Effector memory CD4-positive, alpha-beta T cell (primary cell): Measurements from ENCODE around the gene TTC39B.

Experiments used
- DNase-seq, 3 donors: peaks; one replicate each; pipeline ENCODE4 v3.0.0-alpha.2; 2020
- H3K27ac ChIP-seq: 2 replicates; pipeline ENCODE4 v1.7.0; 2013; ENCODE audit warnings: mild to moderate bottlenecking, low read length, moderate library complexity; ENCODE audit not compliant: insufficient read depth, poor library complexity, severe bottlenecking
- H3K27me3 ChIP-seq: replicated peaks from 2 replicates; pipeline ENCODE4 v1.7.0; 2013; ENCODE audit warnings: mild to moderate bottlenecking, low read length; ENCODE audit not compliant: insufficient read depth, control insufficient read depth, poor library complexity, severe bottlenecking
- H3K36me3 ChIP-seq: 2 replicates; pipeline ENCODE4 v1.7.0; 2013; ENCODE audit warnings: mild to moderate bottlenecking, low read length, moderate library complexity; ENCODE audit not compliant: control insufficient read depth, insufficient read depth
- H3K4me1 ChIP-seq: 2 replicates; pipeline ENCODE4 v1.7.0; 2013; ENCODE audit warnings: low read length, mild to moderate bottlenecking; ENCODE audit not compliant: control insufficient read depth, insufficient read depth, poor library complexity, severe bottlenecking
- H3K4me3 ChIP-seq: 2 replicates; pipeline ENCODE4 v1.7.0; 2013; ENCODE audit warnings: low read length, low read depth, mild to moderate bottlenecking; ENCODE audit not compliant: insufficient read depth, poor library complexity, severe bottlenecking
- H3K9me3 ChIP-seq: 2 replicates; pipeline ENCODE4 v1.7.0; 2013; ENCODE audit warnings: mild to moderate bottlenecking, low read length, moderate library complexity; ENCODE audit not compliant: control insufficient read depth

Gene TTC39B

DNA sequence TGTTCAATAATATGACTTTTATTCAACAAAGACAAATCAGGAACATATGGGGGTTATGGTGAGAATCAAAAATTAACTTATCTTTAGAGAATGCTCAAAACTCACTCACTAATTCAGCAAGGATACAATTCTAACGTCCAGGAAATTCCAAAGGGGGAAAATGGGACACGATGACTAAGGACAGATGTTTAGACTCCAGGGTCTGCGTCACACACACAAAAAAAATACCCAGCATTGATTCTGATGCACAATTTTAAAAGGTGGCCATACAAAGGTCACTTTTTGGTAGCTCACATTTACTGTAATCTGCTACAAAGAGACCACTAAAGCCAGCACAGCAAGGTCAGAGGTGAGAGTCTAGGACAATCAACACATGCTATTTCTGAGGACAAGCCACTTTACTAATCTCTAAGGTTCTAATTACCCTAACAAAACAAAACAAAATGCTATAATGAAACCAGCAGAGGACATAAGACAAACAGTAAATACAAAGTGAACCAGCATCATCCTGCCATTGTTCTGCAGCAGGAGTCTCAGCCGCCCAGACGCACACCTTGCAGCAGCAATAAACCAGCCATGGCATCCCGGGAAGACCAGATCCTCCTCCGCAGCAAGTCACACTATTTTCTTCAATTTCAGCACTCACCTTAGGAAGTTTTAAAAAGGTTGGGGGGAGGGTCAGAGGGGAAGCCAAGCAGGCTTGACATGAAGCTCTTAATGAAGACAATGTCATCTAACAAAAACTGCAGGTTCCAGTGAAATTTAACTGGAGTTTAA is 57.8 kb downstream of the TTC39B start:
- H3K36me3 ChIP-seq, result no peaks in the 10 kb centered on the region
- no peak for DNase-seq
- no peaks in the 10 kb centered on the region for H3K4me1 ChIP-seq
- H3K9me3 ChIP-seq, result no peaks in the 10 kb centered on the region
- no peak overlapping the region for H3K27ac ChIP-seq
- H3K4me3 ChIP-seq, result no peak overlapping the region
- H3K27me3 ChIP-seq, result no peaks in the 10 kb centered on the region

DNA sequence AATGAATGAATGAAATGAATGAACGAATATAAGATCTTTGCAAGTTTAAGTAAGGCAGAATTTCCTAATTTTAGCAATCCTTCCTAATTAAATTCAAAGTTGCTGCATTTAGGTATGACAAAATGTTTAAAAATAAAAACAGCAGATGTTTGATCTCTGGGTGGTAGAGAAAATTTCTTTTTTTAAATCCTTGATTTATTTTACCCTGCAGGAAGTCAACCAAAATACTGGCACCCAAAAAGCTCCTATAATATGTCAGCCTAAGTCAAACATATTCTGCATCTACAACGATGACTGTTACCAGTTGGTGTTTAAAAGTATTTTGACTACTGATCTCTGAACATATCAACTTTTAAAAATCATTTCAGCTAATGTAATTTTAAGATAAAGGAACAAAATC is 58.4 kb downstream of the TTC39B start:
- H3K4me3 ChIP-seq, result no peak overlapping the region
- H3K27me3 ChIP-seq, result no peaks in the 10 kb centered on the region
- no peaks in the 10 kb centered on the region for H3K36me3 ChIP-seq
- no peak for DNase-seq
- no peaks in the 10 kb centered on the region for H3K9me3 ChIP-seq
- no peaks in the 10 kb centered on the region for H3K4me1 ChIP-seq
- no peak overlapping the region for H3K27ac ChIP-seq

DNA sequence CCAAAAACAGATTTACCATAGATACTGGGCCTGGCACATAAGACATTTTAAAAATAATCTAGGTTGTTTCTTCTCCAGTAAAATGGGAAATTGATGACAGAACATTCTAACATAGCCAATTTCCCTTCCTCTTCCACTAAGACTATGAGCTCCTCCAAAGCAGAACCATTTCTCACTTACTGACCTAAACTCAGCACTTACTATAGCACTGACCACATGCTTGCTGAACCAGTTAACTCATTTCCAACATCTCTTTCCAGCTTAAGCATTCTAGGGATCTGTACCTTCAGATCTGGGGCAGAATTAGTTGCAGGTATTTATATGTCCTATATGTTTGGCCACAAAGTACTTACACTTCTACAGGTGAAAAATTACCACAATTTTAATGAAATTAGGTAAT is 58.9 kb downstream of the TTC39B start:
- H3K27me3 ChIP-seq, result no peaks in the 10 kb centered on the region
- no peak for DNase-seq
- H3K4me1 ChIP-seq, result no peaks in the 10 kb centered on the region
- no peaks in the 10 kb centered on the region for H3K36me3 ChIP-seq
- H3K9me3 ChIP-seq, result no peaks in the 10 kb centered on the region
- H3K4me3 ChIP-seq, result no peak overlapping the region
- no peak overlapping the region for H3K27ac ChIP-seq

DNA sequence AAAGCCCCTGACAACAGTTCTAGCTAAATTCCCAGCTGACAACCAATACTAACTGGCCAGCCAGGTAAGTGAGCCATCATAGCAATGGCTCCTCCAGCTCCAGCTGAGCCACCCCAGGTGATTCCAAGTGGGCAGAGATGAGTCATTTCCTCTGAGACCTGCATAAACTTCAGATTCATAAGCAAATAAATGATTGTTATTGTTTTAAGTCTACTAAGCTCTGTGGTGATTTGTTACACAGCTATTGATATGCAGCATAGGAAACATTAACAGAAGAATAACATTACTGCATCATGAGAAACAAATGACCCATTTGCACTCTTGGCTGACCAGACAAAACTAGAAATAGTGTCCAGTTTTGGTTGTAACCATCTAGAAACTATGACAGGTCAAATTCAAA is 60.3 kb downstream of the TTC39B start:
- Histone ChIP-seq H3K27ac (no peak overlapping the region), H3K36me3 (no peaks in the 10 kb centered on the region), H3K9me3 (no peaks in the 10 kb centered on the region), H3K4me3 (no peak overlapping the region), H3K4me1 (no peaks in the 10 kb centered on the region), H3K27me3 (no peaks in the 10 kb centered on the region)
- DNase-seq, result no peak

DNA sequence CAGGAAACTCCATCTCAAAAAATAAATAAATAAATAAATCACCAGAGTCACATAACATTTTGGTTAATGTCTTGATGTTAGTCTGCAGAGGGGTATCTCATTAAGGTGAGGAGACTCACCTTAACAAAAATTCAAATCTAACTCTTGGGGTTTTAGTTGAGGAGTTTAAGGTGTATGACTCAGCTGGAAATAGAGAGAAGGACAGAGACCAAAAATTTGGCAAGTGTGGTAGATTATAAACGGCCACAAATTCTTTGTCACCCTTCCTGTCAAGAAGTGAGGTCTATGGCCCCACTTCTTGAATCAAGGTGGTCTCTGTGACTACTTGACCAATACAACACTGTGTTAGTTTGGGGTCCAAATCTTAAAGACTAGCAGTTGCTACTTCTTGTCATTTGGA is 60.8 kb downstream of the TTC39B start:
- no peaks in the 10 kb centered on the region for H3K27me3 ChIP-seq
- no peaks in the 10 kb centered on the region for H3K9me3 ChIP-seq
- no peaks in the 10 kb centered on the region for H3K36me3 ChIP-seq
- no peak overlapping the region for H3K27ac ChIP-seq
- no peaks in the 10 kb centered on the region for H3K4me1 ChIP-seq
- H3K4me3 ChIP-seq, result no peak overlapping the region
- DNase-seq, result no peak

DNA sequence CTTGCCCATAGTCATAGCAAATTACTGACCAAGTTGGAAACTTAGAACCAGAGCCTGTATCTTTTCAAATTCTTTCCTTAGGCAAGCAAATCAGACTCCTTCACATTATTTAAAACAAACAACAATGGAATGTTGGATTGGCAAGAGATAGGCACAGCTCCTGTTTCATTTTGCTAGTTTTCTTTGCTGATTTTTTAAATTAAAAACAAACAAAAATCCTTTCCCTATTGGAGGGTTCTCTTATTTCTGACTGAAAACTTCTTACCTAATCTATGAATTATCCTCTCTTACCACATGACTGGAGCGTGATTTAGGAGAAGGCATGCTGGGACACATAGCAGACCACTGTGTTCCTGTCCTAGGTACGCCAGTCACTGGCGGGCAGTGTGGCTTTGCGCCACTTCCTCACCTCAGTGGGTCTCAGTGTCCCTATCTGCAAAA is 63.0 kb downstream of the TTC39B start:
- no peak overlapping the region for H3K27ac ChIP-seq
- H3K4me3 ChIP-seq, result no peak overlapping the region
- H3K9me3 ChIP-seq, result no peaks in the 10 kb centered on the region
- H3K36me3 ChIP-seq, result no peaks in the 10 kb centered on the region
- no peaks in the 10 kb centered on the region for H3K27me3 ChIP-seq
- no peaks in the 10 kb centered on the region for H3K4me1 ChIP-seq
- no peak for DNase-seq

DNA sequence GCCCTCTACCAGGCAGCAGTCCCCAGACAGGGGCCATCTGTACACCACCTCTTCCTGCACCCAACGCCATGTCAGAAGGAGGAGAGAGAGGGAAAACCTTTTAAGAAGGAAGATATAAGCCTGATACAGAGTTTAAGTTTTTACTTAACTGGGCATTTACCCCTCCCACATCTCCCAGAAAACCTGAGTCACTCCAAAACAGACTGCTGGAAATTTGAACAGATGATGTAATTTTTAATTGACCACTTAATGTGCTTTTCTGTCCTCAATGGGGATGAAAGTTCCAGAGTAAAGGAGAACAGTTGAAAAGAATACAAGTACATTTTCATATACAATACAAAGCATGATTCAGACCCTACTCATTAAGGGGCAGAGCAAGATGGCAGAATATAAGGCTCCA is 63.9 kb downstream of the TTC39B start:
- H3K4me3 ChIP-seq, result no peak overlapping the region
- H3K36me3 ChIP-seq, result no peaks in the 10 kb centered on the region
- no peaks in the 10 kb centered on the region for H3K9me3 ChIP-seq
- no peaks in the 10 kb centered on the region for H3K4me1 ChIP-seq
- DNase-seq, result no peak
- H3K27ac ChIP-seq, result no peak overlapping the region
- H3K27me3 ChIP-seq, result no peaks in the 10 kb centered on the region

DNA sequence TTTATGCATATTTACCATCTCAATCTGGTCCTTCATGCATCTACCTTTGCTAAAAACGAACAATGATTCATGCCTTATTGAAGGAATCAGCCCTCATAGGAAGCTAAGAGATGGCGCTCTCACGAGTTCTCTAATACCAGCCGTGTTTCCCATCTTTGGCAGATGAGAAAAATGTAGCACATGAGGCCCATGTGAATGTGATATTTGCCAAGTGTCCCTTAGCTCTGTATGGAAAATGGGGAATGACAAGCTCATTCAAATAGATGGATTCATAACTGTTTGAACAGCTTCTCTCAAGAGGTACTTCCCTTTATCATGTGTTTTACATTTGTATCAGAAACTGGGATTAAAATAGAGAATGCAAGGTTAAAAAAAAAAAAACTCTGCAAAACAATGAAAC is 66.1 kb downstream of the TTC39B start:
- Histone ChIP-seq H3K9me3 (no peaks in the 10 kb centered on the region), H3K4me1 (no peaks in the 10 kb centered on the region)
- DNase-seq, result no peak

DNA sequence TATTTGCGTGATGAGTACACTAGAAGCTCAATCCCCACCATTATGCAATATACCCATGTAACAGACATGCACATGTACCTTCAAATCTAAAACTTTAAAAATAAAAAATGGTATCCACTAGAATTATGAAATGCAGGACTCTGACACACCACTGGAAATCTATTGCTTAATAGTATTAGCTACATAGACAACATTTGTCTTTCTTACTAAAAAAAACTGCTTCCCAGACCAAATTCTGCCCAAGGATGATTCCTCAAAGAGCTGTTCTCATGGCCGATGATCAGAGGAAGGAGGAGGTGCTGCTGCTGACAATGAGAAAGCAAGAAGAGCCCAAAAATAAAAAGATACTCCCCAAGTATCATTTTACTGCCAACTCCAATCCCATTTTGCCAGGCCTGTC is 67.2 kb downstream of the TTC39B start:
- DNase-seq, result no peak
- Histone ChIP-seq H3K9me3 (no peaks in the 10 kb centered on the region), H3K4me3 (no peak overlapping the region), H3K4me1 (no peaks in the 10 kb centered on the region), H3K36me3 (no peaks in the 10 kb centered on the region), H3K27me3 (no peaks in the 10 kb centered on the region), H3K27ac (no peak overlapping the region)

More for the DNA sequence above, 66.1 kb downstream of the TTC39B start:
- Histone ChIP-seq H3K4me3 (no peak overlapping the region), H3K27me3 (no peaks in the 10 kb centered on the region), H3K36me3 (no peaks in the 10 kb centered on the region), H3K27ac (no peak overlapping the region)

DNA sequence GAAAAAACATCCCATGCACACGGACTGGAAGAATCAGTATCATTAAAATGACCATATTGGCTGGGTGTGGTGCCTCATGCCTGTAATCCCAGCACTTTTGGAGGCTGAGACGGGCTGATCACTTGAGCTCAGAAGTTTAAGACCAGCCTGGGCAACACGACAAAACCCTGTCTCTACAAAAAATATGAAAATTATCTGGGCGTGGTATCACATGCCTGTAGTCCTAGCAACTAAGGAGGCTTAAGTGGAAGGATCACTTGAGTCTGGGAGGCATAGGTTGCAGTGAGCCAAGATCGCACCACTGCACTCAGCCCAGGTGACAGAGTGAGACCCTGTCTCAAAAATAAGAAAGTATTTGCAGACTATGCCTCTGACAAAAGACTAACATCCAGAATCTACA is 68.4 kb downstream of the TTC39B start:
- Histone ChIP-seq H3K9me3 (no peaks in the 10 kb centered on the region), H3K27me3 (no peaks in the 10 kb centered on the region), H3K36me3 (no peaks in the 10 kb centered on the region), H3K4me1 (no peaks in the 10 kb centered on the region), H3K27ac (no peak overlapping the region), H3K4me3 (no peak overlapping the region)
- no peak for DNase-seq
